Left lung (tissue), 10 donors: ENCODE measurements around the gene IFI16. TPM values are rescaled to one million over a fixed set of nuclear protein-coding genes. Genes with fewer than 3 reads are reported as not detected.
"Not testable (repeated sequence)": the region's sequence is repeated elsewhere in the genome, so short reads cannot be mapped to it uniquely, and the experiment has no call there.

ENCODE experiments used
- ATAC-seq: fragments of 200-7000 bp; cut with Tn5 transposase; one replicate; pipeline ENCODE4 v1.9.1; 2020; ENCODE audit warnings: moderate library complexity
- DNase-seq, 4 donors: peaks; one replicate each; pipeline ENCODE4 v3.0.0-alpha.2; 2013 to 2020
- H3K27ac ChIP-seq, 2 donors: fragments of 200-600 bp; sonication (generic) in 1 of 2; one replicate each; pipeline versions ENCODE4 v1.5.0 to v1.8.0; 2020 to 2021
- H3K27me3 ChIP-seq, 2 donors: fragments of 200-600 bp; sonication (generic) in 1 of 2; one replicate each; pipeline versions ENCODE4 v1.5.0 to v1.8.0; 2020 to 2021
- H3K36me3 ChIP-seq, 2 donors: fragments of 200-600 bp; sonication (generic) in 1 of 2; one replicate each; pipeline versions ENCODE4 v1.5.0 to v1.8.0; 2020 to 2021
- H3K4me1 ChIP-seq, 2 donors: fragments of 200-600 bp; one replicate each; pipeline ENCODE4 v1.8.0; 2021
- H3K4me3 ChIP-seq, 2 donors: fragments of 200-600 bp; sonication (generic) in 1 of 2; one replicate each; pipeline versions ENCODE4 v1.5.0 to v1.8.0; 2020 to 2021; ENCODE audit warnings: mild to moderate bottlenecking in 1 of 2
- H3K9me3 ChIP-seq, 2 donors: fragments of 200-600 bp; sonication (generic) in 1 of 2; one replicate each; pipeline versions ENCODE4 v1.5.0 to v1.8.0; 2020 to 2021
- intact Hi-C, 2 donors: fragments of 100-400 bp; cut with DNase I; formaldehyde crosslinking; loops; one replicate each; pipeline versions ENCODE4 v1.11.2 to v1.14.2; 2022
- polyA plus RNA-seq, 6 donors: library from polyadenylated mRNA; unstranded; fragments of 120-200 nt; gene quantifications; one replicate each; pipeline ENCODE4 v1.2.1, GENCODE V29; 2013; ENCODE audit not compliant: insufficient read length in 6 of 6
- total RNA-seq, 2 donors: library from RNA; stranded (reverse); fragmentation: NEBNext Ultra II Directional; extraction: Animal tissue kit (Norgen Biotek cat#: 25700); gene quantifications; one replicate each; pipeline ENCODE4 v1.2.1, GENCODE V29; 2021
- TF ChIP-seq, protein P1 (sequence below), 2 donors: fragments of 200-600 bp; sonication (generic) in 1 of 2; IDR thresholded peaks; one replicate each; pipeline versions ENCODE4 v1.5.0 to v1.8.0; 2021; ENCODE audit warnings: antibody characterized with exemption in 2 of 2
- donor health status: DM: no; HTN: yes; CAD: no.
- donor health status: DM: no; HTN: no; CAD: no.

Gene IFI16
- total and polyA plus RNA-seq, 8 donors: 69.7 to 132 (median 106) TPM

GRCh38 chr1:159100589-159100988 lies 90.9 kb downstream of the IFI16 start:
- Histone ChIP-seq H3K27ac (no peak overlapping the region), H3K4me1 (no peaks in the 10 kb centered on the region), H3K36me3 (no peaks in the 10 kb centered on the region), H3K9me3 (no peaks in the 10 kb centered on the region), H3K27me3 (no peaks in the 10 kb centered on the region), H3K4me3 (no peak overlapping the region)
- intact Hi-C loops: no loop called here
- TF ChIP-seq, protein P1, sequence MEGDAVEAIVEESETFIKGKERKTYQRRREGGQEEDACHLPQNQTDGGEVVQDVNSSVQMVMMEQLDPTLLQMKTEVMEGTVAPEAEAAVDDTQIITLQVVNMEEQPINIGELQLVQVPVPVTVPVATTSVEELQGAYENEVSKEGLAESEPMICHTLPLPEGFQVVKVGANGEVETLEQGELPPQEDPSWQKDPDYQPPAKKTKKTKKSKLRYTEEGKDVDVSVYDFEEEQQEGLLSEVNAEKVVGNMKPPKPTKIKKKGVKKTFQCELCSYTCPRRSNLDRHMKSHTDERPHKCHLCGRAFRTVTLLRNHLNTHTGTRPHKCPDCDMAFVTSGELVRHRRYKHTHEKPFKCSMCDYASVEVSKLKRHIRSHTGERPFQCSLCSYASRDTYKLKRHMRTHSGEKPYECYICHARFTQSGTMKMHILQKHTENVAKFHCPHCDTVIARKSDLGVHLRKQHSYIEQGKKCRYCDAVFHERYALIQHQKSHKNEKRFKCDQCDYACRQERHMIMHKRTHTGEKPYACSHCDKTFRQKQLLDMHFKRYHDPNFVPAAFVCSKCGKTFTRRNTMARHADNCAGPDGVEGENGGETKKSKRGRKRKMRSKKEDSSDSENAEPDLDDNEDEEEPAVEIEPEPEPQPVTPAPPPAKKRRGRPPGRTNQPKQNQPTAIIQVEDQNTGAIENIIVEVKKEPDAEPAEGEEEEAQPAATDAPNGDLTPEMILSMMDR (IDR thresholded peaks at IDR 0.05): no peak
- DNase-seq (no peak), ATAC-seq (no peak)

DNA sequence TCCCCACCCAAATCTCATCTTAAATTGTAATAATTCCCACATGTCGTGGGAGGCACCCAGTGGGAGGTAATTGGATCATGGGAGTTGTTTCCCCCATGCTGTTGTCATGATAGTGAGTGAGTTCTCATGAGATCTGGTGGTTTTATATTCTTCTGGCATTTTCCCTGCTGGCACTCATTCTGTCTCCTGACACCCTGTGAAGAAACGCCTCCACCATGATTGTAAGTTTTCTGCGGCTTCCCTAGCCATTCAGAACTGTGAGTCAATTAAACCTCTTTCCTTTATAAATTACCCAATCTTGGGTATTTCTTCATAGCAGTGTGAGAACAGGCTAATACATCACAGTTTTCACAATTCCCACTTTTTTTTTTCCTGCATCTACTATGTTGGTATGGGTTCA lies 93.3 kb downstream of the IFI16 start:
- H3K4me1 ChIP-seq, H3K27ac ChIP-seq, H3K9me3 ChIP-seq, DNase-seq, intact Hi-C loops, H3K36me3 ChIP-seq, H3K27me3 ChIP-seq, H3K4me3 ChIP-seq: not testable (repeated sequence)
- peak; percentile 24 for ATAC-seq

Other genes with a start within 250 kb of the IFI16 start
- gene OR6N1, start 237.7 kb upstream of the IFI16 start, total RNA-seq: under 1 TPM in 1 of 2 donors, not detected in 1; 0.26 TPM
- not detected for gene OR6N1, start 237.7 kb upstream of the IFI16 start, polyA plus RNA-seq
- gene OR6N2, start 228.7 kb upstream of the IFI16 start, total RNA-seq: under 1 TPM in 1 of 2 donors, not detected in 1; 0.08 TPM
- not detected for gene OR6N2, start 228.7 kb upstream of the IFI16 start, polyA plus RNA-seq
- gene MNDA, start 178.6 kb upstream of the IFI16 start, total RNA-seq: 10 to 100 TPM; 21.9 to 82.3 TPM
- 1 to 10 TPM; 5.1 to 7.4 (median 6.1) TPM for gene MNDA, start 178.6 kb upstream of the IFI16 start, polyA plus RNA-seq
- 1 to 10 TPM; 2.5 to 3.5 TPM for gene PYHIN1, start 78.4 kb upstream of the IFI16 start, total RNA-seq
- gene PYHIN1, start 78.4 kb upstream of the IFI16 start, polyA plus RNA-seq: 1 to 10 TPM in 3 of 6 donors, under 1 TPM in 3; 0.53 to 1.5 (median 1.1) TPM
- gene AIM2, start 66.9 kb downstream of the IFI16 start, total RNA-seq: 1 to 10 TPM in 1 of 2 donors, under 1 TPM in 1; 0.90 to 3.6 TPM
- gene AIM2, start 66.9 kb downstream of the IFI16 start, polyA plus RNA-seq: under 1 TPM in 5 of 6 donors, not detected in 1; 0.18 to 0.54 (median 0.24) TPM
- gene CADM3, start 161.7 kb downstream of the IFI16 start, total RNA-seq: 1 to 10 TPM; 3.4 to 6.2 TPM
- gene CADM3, start 161.7 kb downstream of the IFI16 start, polyA plus RNA-seq: 1 to 10 TPM; 1.1 to 1.7 (median 1.6) TPM
- gene ACKR1, start 195.0 kb downstream of the IFI16 start, total RNA-seq: 10 to 100 TPM; 16.8 to 65.3 TPM
- 1 to 10 TPM; 3.6 to 5.8 (median 4.7) TPM for gene ACKR1, start 195.0 kb downstream of the IFI16 start, polyA plus RNA-seq